H1 (cell line): ENCODE measurements around the gene PRRG4. TPM values are rescaled to one million over a fixed set of nuclear protein-coding genes. Genes with fewer than 3 reads are reported as not detected.

Source experiments
- CTCF ChIA-PET: fragments of 300-600 bp; sonication (Branson Sonifier 250); formaldehyde crosslinking; loops from one replicate; lab custom pipeline; 2021; ENCODE audit not compliant: partially characterized antibody; lab: Charles Lee
- POLR2A ChIA-PET: fragments of 300-600 bp; sonication (Branson Sonifier 250); formaldehyde crosslinking; loops from one replicate; lab custom pipeline; 2021; ENCODE audit warnings: inconsistent platforms; ENCODE audit not compliant: partially characterized antibody; lab: Charles Lee
- DNase-seq, 2 experiments: peaks; one replicate each; pipeline versions ENCODE4 v3.0.0 to v3.0.0-alpha.2; 2010 to 2022; ENCODE audit warnings: low spot score in 2 of 2, low read depth in 1 of 2, mixed read lengths in 1 of 2
- FAIRE-seq: peaks from 2 replicates; lab custom pipeline; 2011; peaks lifted over from hg19 to GRCh38; lab: Jason Lieb, UNC
- H2AFZ ChIP-seq: 2 replicates; pipeline ENCODE4 v1.8.1; 2012; ENCODE audit warnings: low read length, inconsistent platforms
- H2AK5ac ChIP-seq: 2 replicates; pipeline ENCODE4 v1.6.1; 2013; ENCODE audit warnings: low read depth, low read length
- H2BK120ac ChIP-seq: replicated peaks from 2 replicates; pipeline ENCODE3; 2013; ENCODE audit warnings: low read depth, low read length, inconsistent platforms
- H2BK12ac ChIP-seq: 2 replicates; pipeline ENCODE4 v1.6.1; 2013; ENCODE audit warnings: low read depth, low read length
- H2BK15ac ChIP-seq: 2 replicates; pipeline ENCODE4 v1.6.1; 2013; ENCODE audit warnings: low read length
- H2BK20ac ChIP-seq: 2 replicates; pipeline ENCODE4 v1.6.1; 2013; ENCODE audit warnings: low read length
- H2BK5ac ChIP-seq: 2 replicates; pipeline ENCODE4 v1.6.1; 2013; ENCODE audit warnings: low read depth, low read length
- H3K14ac ChIP-seq: 2 replicates; pipeline ENCODE4 v1.6.1; 2013; ENCODE audit warnings: inconsistent platforms; ENCODE audit not compliant: insufficient read length
- H3K18ac ChIP-seq: 2 replicates; pipeline ENCODE4 v1.6.1; 2013; ENCODE audit warnings: low read length; ENCODE audit errors: extremely low read depth
- H3K23ac ChIP-seq: 2 replicates; pipeline ENCODE4 v1.6.1; 2013; ENCODE audit warnings: inconsistent platforms; ENCODE audit not compliant: insufficient read length
- H3K23me2 ChIP-seq: 2 replicates; pipeline ENCODE4 v1.6.1; 2013; ENCODE audit warnings: low read depth, low read length
- H3K27ac ChIP-seq: 2 replicates; pipeline ENCODE4 v1.6.1; 2011; ENCODE audit warnings: low read depth, low read length, inconsistent platforms
- H3K27me3 ChIP-seq, 4 experiments: replicated peaks in 1 of 4; 1 replicate in 1 of 4; 2 replicates in 3 of 4; pipeline versions ENCODE4 v1.6.1 to v1.8.1; 2011 to 2013; ENCODE audit warnings: low read length in 3 of 4, mild to moderate bottlenecking in 3 of 4, inconsistent platforms in 2 of 4, mixed read lengths in 2 of 4, moderate library complexity in 1 of 4; ENCODE audit not compliant: control insufficient read depth in 3 of 4, insufficient read depth in 3 of 4; ENCODE audit errors: extremely low read depth in 1 of 4
- H3K36me3 ChIP-seq, 4 experiments: 2 replicates each; pipeline versions ENCODE4 v1.6.1 to v1.8.1; 2011 to 2013; ENCODE audit warnings: mild to moderate bottlenecking in 4 of 4, low read length in 3 of 4, moderate library complexity in 2 of 4, control low read depth in 1 of 4, inconsistent platforms in 1 of 4; ENCODE audit not compliant: insufficient read depth in 4 of 4, control insufficient read depth in 2 of 4
- H3K4ac ChIP-seq: replicated peaks from 2 replicates; pipeline ENCODE3; 2013; ENCODE audit warnings: low read length, low read depth, mixed read lengths, inconsistent platforms; ENCODE audit not compliant: insufficient read length
- H3K4me1 ChIP-seq, 4 experiments: replicated peaks in 1 of 4; 1 replicate in 1 of 4; 2 replicates in 3 of 4; pipeline versions ENCODE4 v1.6.1 to v1.8.1; 2011 to 2013; ENCODE audit warnings: low read length in 3 of 4, inconsistent platforms in 2 of 4, mixed read lengths in 1 of 4; ENCODE audit not compliant: insufficient read depth in 4 of 4, control insufficient read depth in 3 of 4
- H3K4me2 ChIP-seq, 2 experiments: 2 replicates each; pipeline versions ENCODE4 v1.6.1 to v1.8.1; 2011 to 2013; ENCODE audit warnings: low read depth in 2 of 2, low read length in 2 of 2, control low read depth in 1 of 2, inconsistent platforms in 1 of 2, mild to moderate bottlenecking in 1 of 2; ENCODE audit not compliant: insufficient read depth in 1 of 2
- H3K4me3 ChIP-seq, 4 experiments: fragments of 200-600, 300-600 bp in 1 of 4; sonication (generic), shearing (Covaris generic), sonication (Bioruptor Twin) in 1 of 4; 2 replicates each; pipeline versions ENCODE4 v1.5.1 to v1.8.1; 2011 to 2016; ENCODE audit warnings: low read length in 4 of 4, low read depth in 3 of 4, control low read depth in 2 of 4, inconsistent platforms in 2 of 4, mild to moderate bottlenecking in 2 of 4, mixed read lengths in 1 of 4, moderate library complexity in 1 of 4; ENCODE audit not compliant: insufficient read depth in 2 of 4; ENCODE audit errors: extremely low read depth in 1 of 4
- H3K56ac ChIP-seq: replicated peaks from 2 replicates; pipeline ENCODE3; 2013; ENCODE audit warnings: low read depth, mild to moderate bottlenecking, mixed read lengths, low read length, inconsistent platforms; ENCODE audit not compliant: insufficient read length
- H3K79me1 ChIP-seq: 2 replicates; pipeline ENCODE4 v1.6.1; 2013; ENCODE audit warnings: low read depth, low read length, control low read depth
- H3K79me2 ChIP-seq, 2 experiments: 2 replicates each; pipeline versions ENCODE4 v1.6.1 to v1.8.1; 2012 to 2013; ENCODE audit warnings: low read length in 2 of 2, mild to moderate bottlenecking in 2 of 2, inconsistent platforms in 1 of 2; ENCODE audit not compliant: insufficient read depth in 2 of 2, control insufficient read depth in 1 of 2
- H3K9ac ChIP-seq, 4 experiments: replicated peaks in 1 of 4; 1 replicate in 1 of 4; 2 replicates in 3 of 4; pipeline versions ENCODE4 v1.6.1 to v1.8.1; 2011 to 2013; ENCODE audit warnings: low read depth in 3 of 4, low read length in 3 of 4, control low read depth in 2 of 4, mild to moderate bottlenecking in 2 of 4, moderate library complexity in 2 of 4, inconsistent platforms in 1 of 4; ENCODE audit errors: extremely low read depth in 1 of 4
- H3K9me3 ChIP-seq, 2 experiments: 2 replicates each; pipeline versions ENCODE4 v1.6.1 to v1.8.1; 2012 to 2013; ENCODE audit warnings: mild to moderate bottlenecking in 2 of 2, moderate library complexity in 2 of 2, control low read depth in 1 of 2, inconsistent platforms in 1 of 2, low read depth in 1 of 2, low read length in 1 of 2, mixed read lengths in 1 of 2; ENCODE audit not compliant: insufficient read depth in 2 of 2
- H4K20me1 ChIP-seq, 2 experiments: replicated peaks in 1 of 2; 2 replicates each; pipeline versions ENCODE3 to v1.8.1; 2011 to 2013; ENCODE audit warnings: inconsistent platforms in 2 of 2, low read length in 2 of 2, mild to moderate bottlenecking in 1 of 2; ENCODE audit not compliant: insufficient read depth in 2 of 2, control insufficient read depth in 1 of 2
- H4K5ac ChIP-seq: 2 replicates; pipeline ENCODE4 v1.6.1; 2013; ENCODE audit warnings: low read length, low read depth, mixed read lengths, inconsistent platforms; ENCODE audit not compliant: insufficient read length
- H4K8ac ChIP-seq: 2 replicates; pipeline ENCODE4 v1.8.0; 2013; ENCODE audit warnings: mild to moderate bottlenecking, moderate library complexity, low read length, inconsistent platforms; ENCODE audit not compliant: insufficient read depth; ENCODE audit errors: extremely low read depth
- H4K91ac ChIP-seq: replicated peaks from 2 replicates; pipeline ENCODE3; 2013; ENCODE audit warnings: low read length, mixed read lengths, inconsistent platforms; ENCODE audit not compliant: insufficient read length
- ASH2L ChIP-seq: fragments of 200-600, 300-600 bp; sonication (generic); IDR thresholded peaks from one replicate; pipeline ENCODE4 v1.7.1; 2017; ENCODE audit warnings: low read length
- E2F6 ChIP-seq: IDR thresholded peaks from 2 replicates; pipeline ENCODE4 v1.6.1; 2012; ENCODE audit warnings: inconsistent platforms
- KDM5A ChIP-seq: fragments of 200-600 bp; IDR thresholded peaks from 2 replicates; pipeline ENCODE4 v1.7.1; 2012; ENCODE audit warnings: mild to moderate bottlenecking, low read length, inconsistent platforms, mixed read lengths
- SIRT6 ChIP-seq: IDR thresholded peaks from one replicate; pipeline ENCODE4 v1.7.1; 2012; ENCODE audit warnings: low read length, inconsistent platforms
- SUZ12 ChIP-seq: fragments of 200-600 bp; sonication (generic); IDR thresholded peaks from 2 replicates; pipeline ENCODE4 v1.6.1; 2012; ENCODE audit warnings: mild to moderate bottlenecking, inconsistent platforms, low read length, moderate library complexity, mixed read lengths
- WGBS, 2 experiments: shearing (Covaris generic) in 1 of 2; methylation state at CpG; one replicate each; pipeline versions ENCODE4 v1.1.6 to v1.1.7; 2013 to 2015; ENCODE audit warnings: low lambda C conversion rate in 2 of 2, mixed read lengths in 2 of 2, inconsistent platforms in 1 of 2, low coverage in 1 of 2, missing lambda C conversion rate in 1 of 2; ENCODE audit not compliant: insufficient replicate concordance in 2 of 2, insufficient coverage in 1 of 2, insufficient read length in 1 of 2; ENCODE audit errors: extremely low coverage in 1 of 2, missing lambda C conversion rate in 1 of 2; 5-methylcytosine and 5-hydroxymethylcytosine counted together
- polyA plus RNA-seq, 7 experiments: library from polyadenylated mRNA; depleted of rRNA in 3 of 7; stranded (reverse) in 5 of 7; unstranded in 2 of 7; fragments of >200 nt in 5 of 7; fragments of 200-250 nt in 2 of 7; gene quantifications; 1 replicate in 5 of 7; 2 replicates in 1 of 7; 4 replicates in 1 of 7; pipeline versions ENCODE4 v1.2.1 to v1.2.3, GENCODE V29; 2011 to 2013; ENCODE audit warnings: missing spikeins in 2 of 7, mixed read lengths in 2 of 7
- total RNA-seq: library from RNA; stranded (reverse); fragmentation: NEBNext Ultra II Directional; extraction: Animal tissue kit (Norgen Biotek cat#: 25700); gene quantifications from 2 replicates; pipeline ENCODE4 v1.2.1, GENCODE V29; 2021

Gene PRRG4
- total and polyA plus RNA-seq, 2 of the 8 experiments (the other 6 are each of a cell fraction or from before 2014, with no cell fraction given), result 0.65 to 1.7 TPM

GRCh38 chr11:32794439-32794838, 35.3 kb upstream of the PRRG4 start, which contains the start of gene CCDC73:
TSS of gene CCDC73 (minus strand) at chr11:32794662. CDS start at chr11:32760243, 34,419 bp downstream.
- no peak within 1 kb of the TSS for H3K56ac ChIP-seq
- H3K79me2 ChIP-seq, result no peaks in the 10 kb centered on the region
- no peak within 1 kb of the TSS for H4K5ac ChIP-seq
- H2AK5ac ChIP-seq, result no peak within 1 kb of the TSS
- no peak within 1 kb of the TSS for H3K4ac ChIP-seq
- no peak for DNase-seq
- peak within 1 kb of the TSS; percentile 85; the same call in 1 of the 2 replicates for H2AFZ ChIP-seq
- H3K18ac ChIP-seq, result no peak within 1 kb of the TSS
- no peak within 1 kb of the TSS for H4K91ac ChIP-seq
- H2BK12ac ChIP-seq, result no peak within 1 kb of the TSS
- no peak within 1 kb of the TSS; the same call in 1 of the 2 replicates for H2BK15ac ChIP-seq
- no peaks in the 10 kb centered on the region for H3K27me3 ChIP-seq
- H3K4me1 ChIP-seq, result no peaks in the 10 kb centered on the region
- H4K8ac ChIP-seq, result no peak within 1 kb of the TSS
- no peak within 1 kb of the TSS for H3K14ac ChIP-seq
- no peak within 1 kb of the TSS for H2BK5ac ChIP-seq
- no peak for FAIRE-seq
- 94% methylated on average over 12 of the region's 12 CpGs; no CpG with 5 or more reads in 1 of the 2 experiments for WGBS, 2 experiments
- H4K20me1 ChIP-seq, result no peaks in the 10 kb centered on the region
- no peak within 1 kb of the TSS for H3K23ac ChIP-seq
- H2BK20ac ChIP-seq, result no peak within 1 kb of the TSS
- H3K9me3 ChIP-seq, result no peaks in the 10 kb centered on the region
- no peaks in the 10 kb centered on the region for H3K36me3 ChIP-seq
- CTCF ChIA-PET, result interaction anchor here (0.7 to 5.0 kb wide), 9 partner anchors 10 to 270 kb away, joined by 3 to 35 read pairs (median 6); no protein-coding TSS in a partner anchor
- no peak within 1 kb of the TSS for H3K9ac ChIP-seq
- H3K4me3 ChIP-seq, result no peak within 1 kb of the TSS
- POLR2A ChIA-PET, result no interaction called here
- no peaks in the 10 kb centered on the region for H3K79me1 ChIP-seq
- H3K27ac ChIP-seq, result no peak within 1 kb of the TSS
- no peak within 1 kb of the TSS for H3K4me2 ChIP-seq
- H3K23me2 ChIP-seq, result no peaks in the 10 kb centered on the region
- no peak within 1 kb of the TSS for H2BK120ac ChIP-seq
- TF ChIP-seq SUZ12 (no peak), KDM5A (no peak), E2F6 (peak; percentile 67; the same call in 1 of the 2 replicates), ASH2L (no peak), SIRT6 (no peak)
